Measurements from ENCODE around the gene ZNF850.

GRCh38 chr19:36674201-36674600, 98.4 kb downstream of the ZNF850 start:
- TF ChIP-seq CTCF (IDR thresholded peaks at IDR 0.05 in 8 of 11, conservative IDR thresholded peaks at IDR 0.05 in 3 of 11) (no peak), POLR2A (IDR thresholded peaks at IDR 0.05) (no peak)
